GM19372 (cell line): Measurements from ENCODE around the gene MYO15B.

Experiments used
- ATAC-seq: cut with Tn5 transposase; IDR thresholded peaks from one replicate; pipeline ENCODE4 v1.9.1; 2021; ENCODE audit warnings: mild to moderate bottlenecking, low read depth, moderate library complexity; ENCODE audit not compliant: unreplicated experiment

Gene MYO15B

DNA sequence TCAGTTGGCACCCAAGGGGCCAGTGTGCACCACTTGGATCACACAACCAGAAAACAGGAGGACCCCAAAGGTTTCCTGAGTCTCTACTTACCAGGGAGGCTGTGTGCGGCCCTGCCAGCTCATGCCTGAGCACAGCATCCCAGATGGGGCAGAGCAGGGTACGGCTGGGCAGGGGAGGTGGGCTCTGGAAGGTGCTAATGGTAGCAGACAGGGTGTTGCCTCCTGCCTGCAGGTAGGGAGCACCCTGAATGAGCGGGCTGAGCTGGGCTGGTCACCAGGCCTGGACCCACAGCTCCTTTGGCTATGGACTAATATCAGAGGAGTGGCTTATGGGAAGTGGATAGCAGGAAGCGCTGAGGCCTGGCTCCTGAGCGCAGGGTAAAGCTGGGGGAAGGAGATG, 64.7 kb downstream of the MYO15B start:
- no peak for ATAC-seq

DNA sequence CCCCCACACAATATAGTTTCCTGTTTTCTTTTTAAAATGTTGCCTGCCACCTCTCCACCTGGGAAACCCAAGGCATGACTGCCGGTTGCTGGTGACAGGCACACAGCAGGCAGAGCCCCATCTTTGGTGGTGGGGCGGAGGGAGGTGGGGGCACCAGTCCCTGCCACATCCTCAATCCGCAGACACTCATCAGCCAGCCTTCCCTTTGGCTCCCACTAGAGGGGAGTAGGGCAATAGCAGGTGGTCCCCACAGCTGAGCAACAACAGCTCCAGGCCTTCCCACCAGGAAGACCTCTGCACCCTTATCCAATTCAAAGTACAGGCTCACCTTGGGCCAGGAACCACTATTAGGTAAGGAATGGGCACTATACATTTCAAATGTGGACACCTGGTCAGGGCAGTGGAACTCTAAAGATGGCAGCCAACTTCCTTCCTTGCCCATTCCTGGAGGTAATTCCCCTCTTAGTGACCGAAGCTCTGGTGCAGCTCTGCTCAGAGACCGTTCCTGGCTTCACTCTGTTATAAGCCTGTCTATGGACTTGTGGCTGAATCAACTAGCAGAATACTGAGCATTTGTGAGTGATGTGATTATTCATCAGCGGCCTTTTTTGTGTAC, 65.4 kb downstream of the MYO15B start:
- ATAC-seq, result no peak

DNA sequence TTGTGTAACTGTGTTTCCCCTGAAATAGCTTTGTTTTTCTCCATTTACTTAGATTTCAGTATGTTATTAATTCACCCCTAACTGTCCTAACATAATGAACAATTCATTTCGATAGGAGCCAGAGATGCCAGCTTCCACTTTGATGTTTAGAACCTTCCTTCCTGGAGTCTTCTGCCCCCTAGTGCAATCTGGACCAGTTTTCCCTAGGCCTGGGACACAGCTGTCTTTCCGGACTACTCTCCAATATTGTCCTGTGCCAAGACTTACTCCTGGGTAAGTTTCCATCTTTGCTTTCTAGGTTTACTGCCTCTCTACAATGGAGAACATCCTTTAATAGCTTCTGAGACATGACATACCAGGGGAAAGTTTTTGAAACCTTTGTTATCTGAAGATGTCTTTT, 66.6 kb downstream of the MYO15B start:
- ATAC-seq, result no peak

DNA sequence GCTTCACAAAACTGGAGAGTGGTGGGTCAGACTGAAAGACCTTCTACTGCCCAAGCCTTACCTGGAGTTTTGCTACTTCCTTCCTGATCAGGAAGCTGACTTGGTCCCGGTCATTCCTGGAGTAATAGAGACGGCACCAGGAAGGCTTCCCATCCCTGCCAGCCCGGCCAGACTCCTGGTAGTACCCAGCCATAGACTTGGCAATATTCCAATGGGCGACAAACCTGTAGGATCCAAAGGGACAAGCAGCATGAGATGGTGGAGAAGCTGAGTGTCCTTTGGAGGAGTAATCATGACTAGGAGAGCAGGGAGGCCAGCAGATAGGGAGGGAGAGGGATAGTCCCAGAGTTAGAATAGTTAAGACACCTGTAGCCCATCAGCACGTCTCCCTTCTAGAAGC, 70.6 kb downstream of the MYO15B start:
- ATAC-seq, result no peak

DNA sequence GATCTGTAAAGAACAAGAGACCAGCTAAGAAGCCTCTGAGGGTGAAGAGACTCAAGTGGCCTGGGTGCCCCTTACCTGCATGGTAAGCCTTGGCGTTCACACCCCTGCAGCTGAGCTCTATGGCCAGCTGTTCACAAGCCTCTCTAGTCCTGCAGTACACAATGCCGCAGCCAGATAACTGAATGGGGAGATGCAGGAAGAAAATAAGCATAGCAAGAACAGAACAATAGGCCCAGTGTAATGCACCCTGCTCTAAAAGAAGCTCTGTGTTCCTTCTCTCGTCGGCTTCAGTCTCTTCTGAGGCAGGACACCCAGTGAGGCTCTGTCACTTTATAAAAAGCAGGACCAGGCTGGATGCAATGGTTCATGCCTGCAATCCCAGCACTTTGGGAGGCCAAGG, 73.9 kb downstream of the MYO15B start:
- no peak for ATAC-seq

DNA sequence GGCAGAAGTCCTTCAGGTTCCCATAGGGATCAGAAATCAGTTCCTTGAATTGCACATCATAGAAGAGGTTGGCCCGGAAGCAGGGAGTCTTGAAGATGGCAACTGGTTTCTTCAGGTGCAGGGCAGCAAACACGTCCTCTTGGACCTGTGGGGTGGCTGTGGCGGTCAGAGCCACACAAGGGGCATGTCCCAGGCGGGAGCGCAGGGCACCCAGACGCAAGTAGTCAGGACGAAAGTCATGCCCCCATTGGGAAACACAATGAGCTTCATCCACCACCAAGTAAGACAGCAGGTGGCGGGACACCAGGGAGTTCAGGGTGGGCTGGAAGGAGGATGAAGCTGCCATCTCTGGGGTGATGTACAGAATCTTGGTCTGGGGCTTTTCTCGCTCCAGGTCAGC, 74.9 kb downstream of the MYO15B start:
- ATAC-seq, result no peak

DNA sequence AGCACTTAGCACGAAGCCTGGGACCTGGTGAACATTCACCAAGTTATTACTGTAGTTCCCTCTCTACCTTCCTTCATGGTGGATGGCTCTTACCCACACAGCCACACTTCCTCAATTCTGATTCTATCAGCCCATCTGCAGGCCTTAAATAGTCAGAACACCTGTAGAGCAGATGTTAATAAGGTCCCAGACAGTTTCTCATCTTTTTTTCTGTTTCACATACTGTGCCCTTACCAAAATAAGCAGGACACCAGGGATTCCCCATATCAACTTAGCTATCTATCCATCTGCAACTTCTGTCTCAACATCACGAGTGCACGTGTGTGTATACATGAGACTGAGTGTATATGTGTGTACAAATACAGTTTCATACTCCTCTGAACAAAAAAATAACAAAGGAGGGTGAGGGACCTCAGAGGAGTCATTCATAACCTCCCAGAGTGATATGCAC, 76.5 kb downstream of the MYO15B start:
- ATAC-seq, result peak; percentile 49

DNA sequence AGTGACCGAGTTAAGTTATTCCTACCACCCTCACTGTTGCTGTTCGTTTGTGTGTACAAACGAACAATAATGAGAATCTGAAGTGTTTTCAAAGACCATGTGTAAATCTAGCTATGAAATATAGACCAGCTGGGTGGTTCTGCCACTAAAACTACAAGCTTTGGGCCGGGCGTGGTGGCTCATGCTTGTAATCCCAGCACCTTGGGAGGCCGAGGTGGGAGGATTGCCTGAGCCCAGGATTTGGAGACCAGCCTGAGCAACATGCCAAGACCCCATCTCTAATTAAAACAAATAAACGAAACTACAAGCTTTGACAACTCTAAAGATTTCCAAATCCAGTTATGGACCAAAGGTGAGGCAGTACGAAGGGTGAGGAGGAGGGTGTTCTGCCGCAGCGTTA, 78.4 kb downstream of the MYO15B start:
- ATAC-seq, result no peak

DNA sequence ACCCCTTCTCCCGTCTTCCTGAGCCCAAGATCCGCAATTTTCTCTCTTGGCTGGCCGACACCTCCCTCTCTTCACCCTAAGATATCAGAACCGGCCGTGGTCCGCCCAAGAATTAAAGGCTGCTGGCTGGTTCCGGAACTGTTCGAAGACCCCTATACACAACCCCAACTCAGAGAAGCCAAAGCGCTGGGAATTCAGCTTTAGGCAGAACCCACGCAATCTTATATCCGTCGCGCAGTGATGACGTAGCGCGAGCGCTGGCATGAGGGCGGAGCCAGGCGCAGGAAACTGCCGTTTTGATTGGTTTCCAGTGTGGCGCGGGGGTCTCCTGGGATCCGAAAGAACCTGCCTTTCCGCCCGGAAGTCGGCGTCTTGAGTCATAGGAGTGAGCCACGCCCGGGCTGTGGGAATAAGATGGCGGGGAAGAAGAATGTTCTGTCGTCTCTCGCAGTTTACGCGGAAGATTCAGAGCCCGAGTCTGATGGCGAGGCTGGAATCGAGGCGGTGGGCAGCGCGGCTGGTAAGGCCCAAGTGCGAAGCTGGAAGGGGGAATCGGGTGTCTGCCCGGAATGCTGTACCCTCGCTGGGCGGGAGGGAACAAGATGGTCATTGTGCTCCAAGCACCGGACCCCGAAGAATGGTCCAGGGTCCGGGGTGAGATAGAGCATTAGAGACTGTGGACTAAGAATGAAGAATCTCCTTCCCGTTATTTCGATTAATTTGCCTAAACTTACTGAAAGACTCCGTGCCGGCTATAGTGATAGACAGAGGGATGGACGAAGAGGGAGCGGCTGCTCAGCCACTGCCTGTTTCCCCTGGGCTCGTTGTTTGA, 79.6 kb downstream of the MYO15B start, which contains the start of the genes RECQL5 and SAP30BP:
TSS of gene RECQL5 (minus strand) at position 196 of the 832 bp plus-strand sequence. CDS start 597 bp downstream, outside the sequence.
TSS of gene SAP30BP (plus strand) at position 380 of the 832 bp plus-strand sequence. CDS start at position 415, 35 bp downstream.
- peak; percentile 91 for ATAC-seq

DNA sequence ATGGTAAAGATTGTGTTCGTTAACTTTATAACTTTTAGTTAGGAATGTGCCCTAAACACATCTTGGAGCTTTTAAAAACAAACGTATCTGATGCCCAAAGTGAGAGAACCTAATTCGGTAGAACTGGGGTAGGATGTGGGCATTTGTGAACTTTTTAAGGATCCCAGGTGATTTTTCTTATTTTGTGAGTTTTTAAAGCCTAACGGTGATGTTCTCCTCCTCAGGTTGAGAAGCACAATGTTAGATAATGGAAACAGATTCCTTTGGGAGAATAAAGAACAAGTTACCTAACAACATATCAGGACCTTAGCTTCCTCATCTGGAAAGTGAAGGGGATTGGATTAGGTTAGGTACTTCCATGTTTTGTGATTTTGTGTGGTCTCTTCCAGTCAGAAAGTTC, 80.2 kb downstream of the MYO15B start:
- ATAC-seq, result no peak

DNA sequence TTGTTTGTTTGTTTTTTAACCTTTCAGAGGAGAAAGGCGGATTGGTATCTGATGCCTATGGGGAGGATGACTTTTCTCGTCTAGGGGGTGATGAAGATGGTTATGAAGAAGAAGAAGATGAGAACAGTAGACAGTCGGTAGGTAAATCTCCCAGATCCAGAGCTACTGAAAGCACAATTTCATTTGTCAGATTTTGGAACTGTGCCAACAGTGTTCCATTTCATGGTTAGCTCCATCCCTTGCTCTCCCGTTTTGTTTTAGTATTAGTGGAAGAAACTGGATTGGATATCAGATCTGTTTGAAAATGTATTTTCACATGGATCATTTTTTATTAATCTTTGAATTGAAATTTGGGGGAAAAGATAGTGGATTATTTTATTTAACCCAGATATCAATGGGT, 80.9 kb downstream of the MYO15B start:
- no peak for ATAC-seq

DNA sequence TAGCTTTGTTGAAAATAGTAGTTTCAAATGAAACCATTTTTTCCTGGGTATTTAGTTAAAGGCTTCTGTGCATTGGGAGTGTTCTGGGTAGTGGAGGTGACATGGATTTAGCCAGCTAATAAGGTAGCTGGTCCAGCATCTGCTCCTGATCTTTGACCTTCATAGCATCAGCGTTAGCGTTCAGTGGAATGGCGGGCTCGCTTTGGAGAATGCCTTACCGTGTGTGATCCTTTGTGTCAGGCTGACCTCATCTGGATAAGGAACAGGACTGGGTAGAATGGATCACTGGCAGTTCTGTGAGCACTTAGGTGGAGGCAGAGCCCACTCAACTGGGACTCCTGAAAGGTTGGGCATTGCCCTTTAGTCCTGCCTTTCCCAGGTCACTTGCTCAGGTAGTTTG, 83.3 kb downstream of the MYO15B start:
- no peak for ATAC-seq

DNA sequence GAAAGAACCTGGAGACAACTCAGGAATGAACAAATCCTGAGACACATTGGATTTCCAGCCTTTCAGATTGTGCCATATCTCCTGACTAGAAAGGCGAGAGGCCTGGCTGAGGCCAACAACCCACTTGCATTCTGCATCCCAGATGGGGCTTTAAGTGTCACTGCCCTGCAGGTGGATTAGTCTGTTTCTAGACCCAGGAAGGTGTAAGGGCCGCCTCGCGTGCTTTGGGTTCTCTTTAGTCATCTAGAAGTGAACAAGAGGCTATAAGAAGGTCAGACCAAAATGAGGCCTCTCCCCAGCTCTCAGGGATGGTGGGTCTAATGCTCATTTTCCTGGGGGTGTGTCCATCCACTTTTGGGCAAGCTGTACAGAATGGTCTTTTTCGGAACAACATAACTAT, 84.4 kb downstream of the MYO15B start:
- no peak for ATAC-seq

DNA sequence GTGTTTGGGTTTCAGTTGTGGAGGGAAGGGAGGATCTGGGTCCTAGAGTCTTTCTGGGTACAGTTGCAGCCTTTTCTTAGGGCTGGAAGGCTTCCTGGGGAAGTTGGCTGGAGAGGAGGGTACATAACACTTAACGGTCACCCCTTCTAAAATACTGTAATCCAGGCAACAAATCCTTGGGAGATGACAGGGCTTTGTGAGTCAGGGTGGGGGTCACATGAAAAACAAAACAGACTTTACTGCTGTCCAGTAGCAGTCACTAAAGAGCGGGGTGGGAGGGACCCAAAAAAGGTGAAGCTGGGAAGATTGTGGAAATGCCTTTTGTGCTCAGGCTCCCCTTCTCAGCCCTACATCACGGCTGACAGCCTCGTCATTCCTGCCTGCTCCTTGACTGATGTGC, 85.9 kb downstream of the MYO15B start:
- no peak for ATAC-seq
